ENCODE results near the gene SLC39A1.

- TF ChIP-seq SUZ12 (IDR thresholded peaks at IDR 0.05; ENCODE audit: extremely low read depth, insufficient read depth, insufficient read length): no peak
- no peak for TF ChIP-seq YY1 (IDR thresholded peaks at IDR 0.05; ENCODE audit: insufficient read depth, insufficient read length)
- TF ChIP-seq ZNF274 (IDR thresholded peaks at IDR 0.05; ENCODE audit: low read depth, low read length): no peak
Measured at GRCh38 chr1:153933430-153933829, 29.9 kb downstream of the SLC39A1 start.

Measured in NT2/D1 (cell line).